Measurements from ENCODE around the gene FAM161A.
"Not testable (repeated sequence)": the region's sequence is repeated elsewhere in the genome, so short reads cannot be mapped to it uniquely, and the experiment has no call there.

Gene FAM161A

GRCh38 chr2:61853847-61854563 is at the start of gene FAM161A:
Gene FAM161A (minus strand): TSS chr2:61854060. CDS start chr2:61854041, 19 bp downstream.
- peak; percentile 86 for DNase-seq

GRCh38 chr2:61900281-61900680 is 46.4 kb upstream of the FAM161A start:
- DNase-seq = no peak

- DNase-seq = no peak
These were observed 45.0 kb upstream of the FAM161A start for GRCh38 chr2:61898810-61899209.

GRCh38 chr2:61888267-61889055 is 34.6 kb upstream of the FAM161A start, which contains the start of gene CCT4:
Gene CCT4 (minus strand): TSS chr2:61888656. CDS start chr2:61888507, 149 bp downstream.
- peak; percentile 73 for DNase-seq

GRCh38 chr2:61887717-61888266 is 33.9 kb upstream of the FAM161A start:
- no peak for DNase-seq

GRCh38 chr2:61885896-61886603 is 32.2 kb upstream of the FAM161A start:
- no peak for DNase-seq

GRCh38 chr2:61882850-61883249 is 29.0 kb upstream of the FAM161A start:
- no peak for DNase-seq

- not testable (repeated sequence) for DNase-seq
These were observed 25.5 kb upstream of the FAM161A start for GRCh38 chr2:61879351-61879750.

GRCh38 chr2:61878761-61879160 is 24.9 kb upstream of the FAM161A start:
- DNase-seq = no peak

- DNase-seq = no peak
These were observed 23.8 kb upstream of the FAM161A start for GRCh38 chr2:61877571-61878245.

GRCh38 chr2:61876400-61876799 is 22.5 kb upstream of the FAM161A start:
- no peak for DNase-seq

GRCh38 chr2:61866482-61867089 is 12.7 kb upstream of the FAM161A start:
- not testable (repeated sequence) for DNase-seq

- no peak for DNase-seq
These were observed 8.2 kb upstream of the FAM161A start for GRCh38 chr2:61862085-61862484.

GRCh38 chr2:61857224-61857623 is 3.4 kb upstream of the FAM161A start:
- DNase-seq = no peak

- no peak for DNase-seq
These were observed 1.4 kb upstream of the FAM161A start for GRCh38 chr2:61855318-61855613.

- peak; percentile 93 for DNase-seq
These were observed 881 bp upstream of the FAM161A start for GRCh38 chr2:61854564-61855317.

- peak; percentile 66 for DNase-seq
These were observed 594 bp downstream of the FAM161A start for GRCh38 chr2:61853086-61853846.

GRCh38 chr2:61851270-61851669 is 2.6 kb downstream of the FAM161A start:
- DNase-seq = not testable (repeated sequence)

GRCh38 chr2:61845320-61845719 is 8.5 kb downstream of the FAM161A start:
- DNase-seq = no peak

GRCh38 chr2:61841286-61841685 is 12.6 kb downstream of the FAM161A start:
- DNase-seq = no peak

- DNase-seq = no peak
These were observed 19.0 kb downstream of the FAM161A start for GRCh38 chr2:61834893-61835292.

Data from NCI-H774 (cell line).